ENCODE measurements around the gene IGFBP5. TPM values are rescaled to one million over a fixed set of nuclear protein-coding genes. Genes with fewer than 3 reads are reported as not detected.

Gene IGFBP5
- total and polyA plus RNA-seq, 9 of the 15 experiments (the other 6 are each of a cell fraction or from before 2014, with no cell fraction given), result 0.01 to 1.9 (median 0.03) TPM; not detected in 6

- intact Hi-C loops (cut with micrococcal nuclease), result loop anchor here (1.0 kb wide), 1 partner anchor 147 kb away; no protein-coding TSS in a partner anchor
- no peaks in the 10 kb centered on the region for H3K79me2 ChIP-seq (ENCODE audit: control insufficient read depth, insufficient read depth, low read length)
- BruUV-seq (replicated peaks), result no TSS peak
- ATAC-seq, result peak; percentile 84
- no peak overlapping the region for H3K4me3 ChIP-seq
- H3K9me3 ChIP-seq (replicated peaks; ENCODE audit: control insufficient read depth, insufficient read depth, low read depth, low read length), result no peaks in the 10 kb centered on the region
- H2AFZ ChIP-seq (ENCODE audit: low read depth, low read length), result no peak overlapping the region
- no peak overlapping the region for H3K4me2 ChIP-seq (ENCODE audit: insufficient read depth, low read length)
- ChIA-PET POLR2A (interaction anchor here (0.6 to 1.0 kb wide), 3 partner anchors 19 to 268 kb away, joined by 3 read pairs; no protein-coding TSS in a partner anchor), CTCF (ENCODE audit: low intra/inter-chr PET ratio) (interaction anchor here (0.6 to 1.6 kb wide), 4 partner anchors 14 to 1047 kb away, joined by 3 to 21 read pairs (median 4); no protein-coding TSS in a partner anchor)
- H3K4me1 ChIP-seq (replicated peaks in 1 of 2; ENCODE audit: control insufficient read depth in 2 of 2, insufficient read depth in 2 of 2, low read length in 2 of 2), result peaks cover 9 to 10% of the 10 kb centered on the region in 2 experiments; a peak in 4 of 5 replicates
- no peaks in the 10 kb centered on the region for H3K9me1 ChIP-seq (ENCODE audit: control insufficient read depth, insufficient read depth, low read length)
- WGBS (ENCODE audit: insufficient coverage, low coverage, missing lambda C conversion rate), result 13% methylated on average over 8 of the region's 9 CpGs
- H3K27me3 ChIP-seq (ENCODE audit: control insufficient read depth in 2 of 2, insufficient read depth in 2 of 2, low read length in 2 of 2), result peaks cover 4 to 40% of the 10 kb centered on the region in 2 experiments; a peak in 4 of 5 replicates
- no peaks in the 10 kb centered on the region for H3K36me3 ChIP-seq (ENCODE audit: control insufficient read depth, insufficient read depth, low read length)
- DNase-seq (ENCODE audit: extremely low read depth in 1 of 4, low spot score in 3 of 4), result peak; percentile 64 to 75 (median 66)
- in situ Hi-C loops (cut with MboI), result loop anchor here (5.0 to 25.0 kb wide), 3 partner anchors 149 to 632 kb away; no protein-coding TSS in a partner anchor
- peak; percentile 86 for FAIRE-seq
- H3K27ac ChIP-seq (ENCODE audit: extremely low read depth, low read depth, low read length), result no peak overlapping the region
- no peak overlapping the region for H3K9ac ChIP-seq (ENCODE audit: insufficient read depth in 1 of 2, low read depth in 2 of 2, low read length in 2 of 2)
- H4K20me1 ChIP-seq (replicated peaks; ENCODE audit: control insufficient read depth, insufficient read depth, low read length), result no peaks in the 10 kb centered on the region; the same call in 1 of the 2 replicates
- TF ChIP-seq, protein P1, sequence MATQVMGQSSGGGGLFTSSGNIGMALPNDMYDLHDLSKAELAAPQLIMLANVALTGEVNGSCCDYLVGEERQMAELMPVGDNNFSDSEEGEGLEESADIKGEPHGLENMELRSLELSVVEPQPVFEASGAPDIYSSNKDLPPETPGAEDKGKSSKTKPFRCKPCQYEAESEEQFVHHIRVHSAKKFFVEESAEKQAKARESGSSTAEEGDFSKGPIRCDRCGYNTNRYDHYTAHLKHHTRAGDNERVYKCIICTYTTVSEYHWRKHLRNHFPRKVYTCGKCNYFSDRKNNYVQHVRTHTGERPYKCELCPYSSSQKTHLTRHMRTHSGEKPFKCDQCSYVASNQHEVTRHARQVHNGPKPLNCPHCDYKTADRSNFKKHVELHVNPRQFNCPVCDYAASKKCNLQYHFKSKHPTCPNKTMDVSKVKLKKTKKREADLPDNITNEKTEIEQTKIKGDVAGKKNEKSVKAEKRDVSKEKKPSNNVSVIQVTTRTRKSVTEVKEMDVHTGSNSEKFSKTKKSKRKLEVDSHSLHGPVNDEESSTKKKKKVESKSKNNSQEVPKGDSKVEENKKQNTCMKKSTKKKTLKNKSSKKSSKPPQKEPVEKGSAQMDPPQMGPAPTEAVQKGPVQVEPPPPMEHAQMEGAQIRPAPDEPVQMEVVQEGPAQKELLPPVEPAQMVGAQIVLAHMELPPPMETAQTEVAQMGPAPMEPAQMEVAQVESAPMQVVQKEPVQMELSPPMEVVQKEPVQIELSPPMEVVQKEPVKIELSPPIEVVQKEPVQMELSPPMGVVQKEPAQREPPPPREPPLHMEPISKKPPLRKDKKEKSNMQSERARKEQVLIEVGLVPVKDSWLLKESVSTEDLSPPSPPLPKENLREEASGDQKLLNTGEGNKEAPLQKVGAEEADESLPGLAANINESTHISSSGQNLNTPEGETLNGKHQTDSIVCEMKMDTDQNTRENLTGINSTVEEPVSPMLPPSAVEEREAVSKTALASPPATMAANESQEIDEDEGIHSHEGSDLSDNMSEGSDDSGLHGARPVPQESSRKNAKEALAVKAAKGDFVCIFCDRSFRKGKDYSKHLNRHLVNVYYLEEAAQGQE (IDR thresholded peaks at IDR 0.05; ENCODE audit: borderline replicate concordance), result peak; percentile 70; the same call in 1 of the 2 replicates
- TF ChIP-seq, protein P1 (CRISPR knock-in tag; IDR thresholded peaks at IDR 0.05; ENCODE audit: low read depth), result no peak
- TF ChIP-seq ZFX (CRISPR knock-in tag; IDR thresholded peaks at IDR 0.05) (no peak), STAG1 (CRISPR knock-in tag; IDR thresholded peaks at IDR 0.05; ENCODE audit: borderline replicate concordance) (peak; percentile 94), CTCF (IDR thresholded peaks at IDR 0.05 in 2 of 3, conservative IDR thresholded peaks at IDR 0.05 in 1 of 3; ENCODE audit: insufficient read depth in 2 of 3, low read depth in 1 of 3, low read length in 3 of 3) (peak; percentile 84 to 90 (median 86)), TRIM28 (IDR thresholded peaks at IDR 0.05) (no peak), RB1 (IDR thresholded peaks at IDR 0.05; ENCODE audit: low read depth) (0 out of 2 replicates have a peak, but pooled peaks have one; percentile 33), ZEB2 (IDR thresholded peaks at IDR 0.05) (peak; percentile 43; the same call in 1 of the 2 replicates), ZNF384 (IDR thresholded peaks at IDR 0.05; ENCODE audit: low read depth, low read length) (no peak), JUND (IDR thresholded peaks at IDR 0.05; ENCODE audit: borderline replicate concordance, low read depth, low read length) (peak; percentile 20; the same call in 1 of the 2 replicates), JUND (tag; IDR thresholded peaks at IDR 0.05; ENCODE audit: borderline replicate concordance, low read depth, low read length) (no peak)
Observed at GRCh38 chr2:216666461-216667233, 28.7 kb downstream of the IGFBP5 start.

Data from K562 (cell line).